Activated CD8-positive, alpha-beta T cell treated with anti-CD3 and anti-CD28 coated beads, Interleukin-2, amount 10 ng/mL, durations not matched to agents 7 days and 5 days (primary cell): ENCODE measurements around the gene EFHC2. TPM values are rescaled to one million over a fixed set of nuclear protein-coding genes. Genes with fewer than 3 reads are reported as not detected.

Experiments
- ATAC-seq: fragments of 150-1000 bp; cut with Tn5 transposase; one replicate; pipeline ENCODE4 v1.10.0; 2021; ENCODE audit warnings: moderate library complexity
- CTCF ChIA-PET: fragments of 350-600 bp; sonication (Branson Sonifier 250); formaldehyde crosslinking; loops from one replicate; lab custom pipeline; 2021; ENCODE audit warnings: antibody characterized with exemption; lab: Charles Lee
- POLR2A ChIA-PET: fragments of 350-600 bp; sonication (Branson Sonifier 250); formaldehyde crosslinking; loops from one replicate; lab custom pipeline; 2021; ENCODE audit warnings: antibody characterized with exemption; lab: Charles Lee
- DNase-seq: peaks from one replicate; pipeline ENCODE4 v3.0.0-alpha.2; 2020
- H3K27ac Mint-ChIP-seq: one replicate; pipeline ENCODE4 v1.8.0; 2021; ENCODE audit warnings: mild to moderate bottlenecking, mixed read lengths
- H3K27me3 Mint-ChIP-seq: one replicate; pipeline ENCODE4 v1.8.0; 2021; ENCODE audit warnings: low read depth, mixed read lengths
- H3K36me3 Mint-ChIP-seq: one replicate; pipeline ENCODE4 v1.8.0; 2021; ENCODE audit warnings: low read depth, mixed read lengths
- H3K4me1 Mint-ChIP-seq: one replicate; pipeline ENCODE4 v1.8.0; 2021; ENCODE audit warnings: low read depth, mixed read lengths
- H3K4me3 Mint-ChIP-seq: one replicate; pipeline ENCODE4 v1.8.0; 2021; ENCODE audit warnings: mild to moderate bottlenecking, mixed read lengths
- H3K9me3 Mint-ChIP-seq: one replicate; pipeline ENCODE4 v1.8.0; 2022; ENCODE audit warnings: mixed read lengths; ENCODE audit not compliant: insufficient read depth
- total RNA-seq, 2 experiments: library from RNA; stranded (reverse); gene quantifications; one replicate each; pipeline ENCODE4 v1.2.3, GENCODE V29; 2021

Gene EFHC2
- total RNA-seq, 2 experiments from 2014 or later, result 0.31 to 0.53 TPM

DNA sequence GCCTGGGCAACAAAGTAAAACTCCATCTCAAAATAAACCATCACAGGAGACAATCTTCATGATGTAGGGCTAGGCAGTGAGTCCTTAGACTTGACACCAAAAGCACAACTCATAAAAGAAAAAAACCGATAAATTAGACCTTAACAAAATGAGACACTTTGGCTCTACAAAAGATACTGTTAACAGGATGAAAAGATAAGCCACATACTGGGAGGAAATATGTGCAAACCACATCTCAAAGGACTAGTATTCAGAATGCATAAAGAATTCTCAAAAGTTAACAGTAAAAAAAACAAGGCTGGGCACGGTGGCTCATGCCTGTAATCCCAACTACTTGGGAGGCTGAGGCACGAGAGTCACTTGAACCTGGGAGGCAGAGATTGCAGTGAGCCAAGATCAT is 13.2 kb downstream of the EFHC2 start:
- ATAC-seq (no peak), DNase-seq (no peak)
- H3K9me3 Mint-ChIP-seq, result no peaks in the 10 kb centered on the region
- peak overlapping the region; percentile 74 for H3K27ac Mint-ChIP-seq
- CTCF ChIA-PET, result no interaction called here
- H3K27me3 Mint-ChIP-seq, result no peaks in the 10 kb centered on the region
- no peaks in the 10 kb centered on the region for H3K36me3 Mint-ChIP-seq
- POLR2A ChIA-PET, result no interaction called here
- H3K4me3 Mint-ChIP-seq, result peak overlapping the region; percentile 5
- H3K4me1 Mint-ChIP-seq, result peaks cover 18% of the 10 kb centered on the region

- Mint-ChIP-seq H3K4me3 (no peak overlapping the region), H3K9me3 (no peaks in the 10 kb centered on the region), H3K27me3 (no peaks in the 10 kb centered on the region), H3K36me3 (no peaks in the 10 kb centered on the region), H3K4me1 (peaks cover 3% of the 10 kb centered on the region), H3K27ac (no peak overlapping the region)
- POLR2A ChIA-PET, result no interaction called here
- ATAC-seq (no peak), DNase-seq (no peak)
- CTCF ChIA-PET, result no interaction called here
These were observed 23.9 kb downstream of the EFHC2 start for GRCh38 chrX:44319550-44319949.

- ChIA-PET POLR2A (no interaction called here), CTCF (no interaction called here)
- H3K4me1 Mint-ChIP-seq, result peaks cover 12% of the 10 kb centered on the region
- no peak for ATAC-seq
- no peaks in the 10 kb centered on the region for H3K27me3 Mint-ChIP-seq
- H3K9me3 Mint-ChIP-seq, result no peaks in the 10 kb centered on the region
- no peak for DNase-seq
- H3K36me3 Mint-ChIP-seq, result no peaks in the 10 kb centered on the region
- H3K27ac Mint-ChIP-seq, result no peak overlapping the region
- no peak overlapping the region for H3K4me3 Mint-ChIP-seq
These were observed 26.3 kb downstream of the EFHC2 start for GRCh38 chrX:44317181-44317580.

- ChIA-PET POLR2A (no interaction called here), CTCF (no interaction called here)
- ATAC-seq, result no peak
- Mint-ChIP-seq H3K27ac (no peak overlapping the region), H3K27me3 (no peaks in the 10 kb centered on the region), H3K9me3 (no peaks in the 10 kb centered on the region), H3K4me1 (peaks cover 12% of the 10 kb centered on the region), H3K36me3 (no peaks in the 10 kb centered on the region), H3K4me3 (no peak overlapping the region)
- DNase-seq, result no peak
These were observed 28.7 kb downstream of the EFHC2 start for GRCh38 chrX:44314808-44315207.

GRCh38 chrX:44314259-44314734 is 29.2 kb downstream of the EFHC2 start:
- Mint-ChIP-seq H3K4me3 (no peak overlapping the region), H3K27me3 (no peaks in the 10 kb centered on the region), H3K36me3 (no peaks in the 10 kb centered on the region), H3K27ac (peak overlapping the region; percentile 24), H3K9me3 (no peaks in the 10 kb centered on the region), H3K4me1 (peaks cover 12% of the 10 kb centered on the region)
- DNase-seq (no peak), ATAC-seq (no peak)
- ChIA-PET CTCF (no interaction called here), POLR2A (no interaction called here)

DNA sequence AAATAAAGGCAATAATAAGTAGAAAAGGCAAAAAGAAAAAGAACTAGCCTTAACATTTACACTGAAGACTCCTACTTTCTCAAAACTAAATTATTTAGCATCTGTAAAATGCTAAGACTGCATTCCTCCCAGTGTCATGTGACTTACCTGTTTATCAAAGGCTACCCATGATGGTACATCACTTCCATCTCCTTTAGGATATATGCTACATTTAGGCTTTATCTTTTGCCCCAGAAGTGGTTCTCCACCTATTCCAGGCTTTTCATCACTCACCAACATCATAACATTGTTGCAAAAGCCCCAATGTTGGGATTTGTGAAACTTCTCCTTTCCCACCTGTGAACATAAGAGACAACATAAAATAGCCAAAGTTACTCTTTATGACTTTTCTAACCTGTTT is 31.1 kb downstream of the EFHC2 start:
- ChIA-PET POLR2A (no interaction called here), CTCF (no interaction called here)
- Mint-ChIP-seq H3K4me3 (no peak overlapping the region), H3K4me1 (peaks cover 12% of the 10 kb centered on the region), H3K9me3 (no peaks in the 10 kb centered on the region), H3K36me3 (no peaks in the 10 kb centered on the region), H3K27me3 (no peaks in the 10 kb centered on the region), H3K27ac (no peak overlapping the region)
- ATAC-seq (no peak), DNase-seq (no peak)

- ChIA-PET CTCF (no interaction called here), POLR2A (no interaction called here)
- H3K27me3 Mint-ChIP-seq, result no peaks in the 10 kb centered on the region
- H3K4me3 Mint-ChIP-seq, result no peak overlapping the region
- peaks cover 12% of the 10 kb centered on the region for H3K4me1 Mint-ChIP-seq
- no peaks in the 10 kb centered on the region for H3K9me3 Mint-ChIP-seq
- DNase-seq, result no peak
- ATAC-seq, result no peak
- H3K27ac Mint-ChIP-seq, result no peak overlapping the region
- no peaks in the 10 kb centered on the region for H3K36me3 Mint-ChIP-seq
These were observed 33.2 kb downstream of the EFHC2 start for GRCh38 chrX:44310227-44310626.

DNA sequence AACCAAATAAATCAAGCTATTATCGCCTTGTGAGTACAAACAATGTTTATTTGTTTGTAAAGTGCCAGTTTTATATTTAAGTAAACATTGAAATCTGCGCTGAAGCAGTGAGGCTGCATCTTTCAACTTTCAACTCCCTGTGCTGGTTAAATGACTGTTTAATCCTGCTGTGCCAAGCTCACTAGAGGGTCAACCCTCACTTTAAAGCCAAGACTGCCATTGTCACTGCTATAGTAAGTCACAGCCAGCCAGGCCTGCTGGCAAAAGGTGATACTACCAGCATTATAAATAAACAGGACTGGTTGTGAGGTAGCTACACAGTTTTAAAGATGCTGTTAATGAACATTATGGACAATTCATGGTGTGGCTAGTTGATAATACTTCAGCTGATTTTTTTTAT is 34.6 kb downstream of the EFHC2 start:
- Mint-ChIP-seq H3K36me3 (no peaks in the 10 kb centered on the region), H3K4me3 (no peak overlapping the region), H3K27me3 (no peaks in the 10 kb centered on the region), H3K27ac (no peak overlapping the region), H3K4me1 (peaks cover 2% of the 10 kb centered on the region), H3K9me3 (no peaks in the 10 kb centered on the region)
- POLR2A ChIA-PET, result no interaction called here
- ATAC-seq (no peak), DNase-seq (no peak)
- CTCF ChIA-PET, result no interaction called here

- Mint-ChIP-seq H3K4me1 (no peaks in the 10 kb centered on the region), H3K4me3 (no peak overlapping the region), H3K9me3 (no peaks in the 10 kb centered on the region), H3K36me3 (no peaks in the 10 kb centered on the region), H3K27me3 (no peaks in the 10 kb centered on the region), H3K27ac (no peak overlapping the region)
- no peak for ATAC-seq
- ChIA-PET POLR2A (no interaction called here), CTCF (no interaction called here)
- DNase-seq, result no peak
These were observed 37.1 kb downstream of the EFHC2 start for GRCh38 chrX:44306356-44306755.

- H3K27me3 Mint-ChIP-seq, result no peaks in the 10 kb centered on the region
- ChIA-PET CTCF (no interaction called here), POLR2A (no interaction called here)
- H3K4me3 Mint-ChIP-seq, result no peak overlapping the region
- no peaks in the 10 kb centered on the region for H3K4me1 Mint-ChIP-seq
- no peak for DNase-seq
- H3K9me3 Mint-ChIP-seq, result no peaks in the 10 kb centered on the region
- no peaks in the 10 kb centered on the region for H3K36me3 Mint-ChIP-seq
- H3K27ac Mint-ChIP-seq, result no peak overlapping the region
- ATAC-seq, result no peak
These were observed 37.6 kb downstream of the EFHC2 start for GRCh38 chrX:44305921-44306320.

DNA sequence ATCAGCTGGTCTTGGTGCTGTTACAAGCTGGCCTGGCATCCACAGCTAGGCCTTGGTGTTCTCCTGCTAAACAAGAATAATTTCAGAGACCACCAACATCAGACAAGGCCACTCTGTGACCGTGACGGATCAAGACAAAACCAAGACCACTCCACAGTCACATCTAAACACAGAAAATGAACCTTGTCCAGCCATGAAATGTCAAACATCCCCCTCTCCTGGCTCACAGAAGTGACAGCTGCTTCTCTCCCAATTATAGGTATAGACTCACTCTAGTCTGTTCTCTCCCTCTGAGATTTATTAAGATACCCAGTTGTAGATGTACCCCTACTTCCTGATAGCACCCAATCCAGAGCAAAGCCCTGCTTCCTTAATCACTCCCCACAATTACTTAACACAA is 40.4 kb downstream of the EFHC2 start:
- Mint-ChIP-seq H3K9me3 (no peaks in the 10 kb centered on the region), H3K4me1 (no peaks in the 10 kb centered on the region), H3K4me3 (no peak overlapping the region), H3K27ac (no peak overlapping the region), H3K27me3 (no peaks in the 10 kb centered on the region), H3K36me3 (no peaks in the 10 kb centered on the region)
- ATAC-seq (no peak), DNase-seq (no peak)
- CTCF ChIA-PET, result interaction anchor here (1.0 to 1.9 kb wide), 3 partner anchors 16 to 345 kb away, joined by 3 to 7 read pairs (median 5); no protein-coding TSS in a partner anchor
- POLR2A ChIA-PET, result no interaction called here

DNA sequence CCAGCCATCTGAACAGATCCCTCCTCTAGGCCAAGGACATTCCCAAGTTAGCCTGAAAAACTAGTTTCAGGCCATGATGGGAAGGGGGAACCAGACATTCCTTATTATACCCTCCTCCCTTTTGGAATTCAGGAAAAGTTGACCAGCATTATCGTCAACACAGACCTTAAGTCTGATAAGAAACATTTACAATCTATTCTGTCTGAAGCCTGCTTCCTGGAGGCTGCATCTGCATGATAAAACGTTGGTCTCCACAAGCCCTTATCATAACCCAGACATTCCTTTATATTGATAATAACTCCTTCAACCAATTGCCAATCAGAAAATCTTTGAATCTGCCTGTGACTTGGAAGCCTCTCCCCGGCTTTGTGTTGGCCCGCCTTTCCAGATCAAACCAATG is 44.3 kb downstream of the EFHC2 start:
- H3K4me3 Mint-ChIP-seq, result no peak overlapping the region
- no peak for ATAC-seq
- POLR2A ChIA-PET, result no interaction called here

DNA sequence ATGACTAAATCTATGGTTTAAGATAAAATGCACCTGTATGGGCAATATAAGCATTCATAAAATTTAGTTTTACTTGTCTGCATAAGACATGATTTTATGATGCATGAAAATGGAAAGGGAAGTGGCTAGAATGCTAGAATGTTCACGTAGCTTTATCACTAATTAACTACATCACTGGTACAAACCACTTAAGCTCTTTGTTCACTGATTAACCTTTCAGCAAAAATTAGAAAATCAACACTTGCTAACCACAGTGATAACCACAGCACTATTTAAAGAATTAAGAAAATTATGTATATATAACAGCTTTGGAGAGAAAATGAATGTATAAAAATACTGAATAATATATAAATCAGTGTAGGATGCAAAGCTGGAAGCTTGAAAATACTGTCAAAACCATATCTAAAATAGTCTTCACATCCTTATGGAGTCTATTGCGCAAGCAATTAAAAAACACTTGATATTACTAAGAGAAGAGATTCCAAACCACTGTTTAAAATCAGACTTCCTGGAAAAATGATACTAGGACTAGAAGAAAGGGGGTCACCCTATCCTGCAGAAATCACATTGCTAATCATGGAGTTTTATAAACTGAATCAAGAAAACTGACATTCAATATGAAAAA is 51.9 kb downstream of the EFHC2 start:
- DNase-seq (no peak), ATAC-seq (no peak)
- no peaks in the 10 kb centered on the region for H3K27me3 Mint-ChIP-seq
- H3K36me3 Mint-ChIP-seq, result no peaks in the 10 kb centered on the region
- H3K4me1 Mint-ChIP-seq, result no peaks in the 10 kb centered on the region
- H3K9me3 Mint-ChIP-seq, result no peaks in the 10 kb centered on the region
- ChIA-PET CTCF (no interaction called here), POLR2A (no interaction called here)
- no peak overlapping the region for H3K4me3 Mint-ChIP-seq
- no peak overlapping the region for H3K27ac Mint-ChIP-seq

More for the DNA sequence above, 44.3 kb downstream of the EFHC2 start:
- H3K9me3 Mint-ChIP-seq, result no peaks in the 10 kb centered on the region
- no peaks in the 10 kb centered on the region for H3K27me3 Mint-ChIP-seq
- DNase-seq, result no peak
- H3K27ac Mint-ChIP-seq, result no peak overlapping the region
- H3K36me3 Mint-ChIP-seq, result no peaks in the 10 kb centered on the region
- CTCF ChIA-PET, result no interaction called here
- H3K4me1 Mint-ChIP-seq, result no peaks in the 10 kb centered on the region
